ENCODE results near the gene KRTAP1-1. TPM values are rescaled to one million over a fixed set of nuclear protein-coding genes. Genes with fewer than 3 reads are reported as not detected.

The KRTAP1-1 gene
- total and polyA plus RNA-seq, 12 donors: not detected

DNA sequence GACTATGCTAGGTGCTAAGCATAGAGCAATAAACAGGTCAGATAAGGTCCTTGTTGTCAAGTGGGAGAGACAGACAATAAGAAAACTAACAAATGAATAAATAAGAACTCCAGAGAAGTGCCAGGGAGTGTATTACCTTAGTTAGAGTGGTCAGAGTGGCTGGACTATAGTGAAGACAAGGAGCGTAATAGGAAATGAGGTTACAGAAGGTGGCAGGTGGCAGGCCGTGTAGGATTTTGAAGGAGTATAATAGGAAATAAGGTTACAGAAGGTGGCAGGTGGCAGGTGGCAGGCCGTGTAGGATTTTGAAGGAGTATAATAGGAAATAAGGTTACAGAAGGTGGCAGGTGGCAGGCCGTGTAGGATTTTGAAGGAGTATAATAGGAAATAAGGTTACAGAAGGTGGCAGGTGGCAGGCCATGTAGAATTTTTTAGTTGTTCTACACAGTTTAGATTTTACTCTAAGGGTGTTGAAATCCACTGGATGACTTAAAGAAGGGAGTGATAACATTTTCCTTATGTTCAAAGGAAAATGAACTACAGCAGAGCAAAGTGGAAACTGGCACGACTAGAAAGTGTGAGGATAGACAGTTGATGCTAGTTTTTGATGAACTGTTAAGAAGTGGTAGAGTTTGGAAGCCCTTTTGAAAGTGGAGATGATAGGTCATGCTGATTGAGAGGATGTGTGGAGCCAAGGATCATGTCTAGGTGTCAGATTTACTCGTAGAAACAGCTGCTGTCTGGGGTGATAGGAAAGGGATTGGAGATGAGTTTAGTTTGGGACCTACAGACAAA, 28.7 kb downstream of the KRTAP1-1 start:
- no peak overlapping the region for H3K4me3 ChIP-seq
- no peak for DNase-seq
- no peak overlapping the region for H3K27ac ChIP-seq
- intact Hi-C loops (cut with DNase I): no loop called here
- no peak for ATAC-seq
- TF ChIP-seq, protein P1, sequence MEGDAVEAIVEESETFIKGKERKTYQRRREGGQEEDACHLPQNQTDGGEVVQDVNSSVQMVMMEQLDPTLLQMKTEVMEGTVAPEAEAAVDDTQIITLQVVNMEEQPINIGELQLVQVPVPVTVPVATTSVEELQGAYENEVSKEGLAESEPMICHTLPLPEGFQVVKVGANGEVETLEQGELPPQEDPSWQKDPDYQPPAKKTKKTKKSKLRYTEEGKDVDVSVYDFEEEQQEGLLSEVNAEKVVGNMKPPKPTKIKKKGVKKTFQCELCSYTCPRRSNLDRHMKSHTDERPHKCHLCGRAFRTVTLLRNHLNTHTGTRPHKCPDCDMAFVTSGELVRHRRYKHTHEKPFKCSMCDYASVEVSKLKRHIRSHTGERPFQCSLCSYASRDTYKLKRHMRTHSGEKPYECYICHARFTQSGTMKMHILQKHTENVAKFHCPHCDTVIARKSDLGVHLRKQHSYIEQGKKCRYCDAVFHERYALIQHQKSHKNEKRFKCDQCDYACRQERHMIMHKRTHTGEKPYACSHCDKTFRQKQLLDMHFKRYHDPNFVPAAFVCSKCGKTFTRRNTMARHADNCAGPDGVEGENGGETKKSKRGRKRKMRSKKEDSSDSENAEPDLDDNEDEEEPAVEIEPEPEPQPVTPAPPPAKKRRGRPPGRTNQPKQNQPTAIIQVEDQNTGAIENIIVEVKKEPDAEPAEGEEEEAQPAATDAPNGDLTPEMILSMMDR (IDR thresholded peaks at IDR 0.05): no peak
- 67 to 69% methylated on average over 6 of the region's 6 CpGs for WGBS, 2 donors
- peaks cover 0 to 4% (median 0%) of the 10 kb centered on the region in 7 donors for H3K27me3 ChIP-seq
- no peaks in the 10 kb centered on the region for H3K9me3 ChIP-seq
- H3K36me3 ChIP-seq: no peaks in the 10 kb centered on the region
- H3K4me1 ChIP-seq: peaks cover 0 to 5% (median 0%) of the 10 kb centered on the region in 9 donors

DNA sequence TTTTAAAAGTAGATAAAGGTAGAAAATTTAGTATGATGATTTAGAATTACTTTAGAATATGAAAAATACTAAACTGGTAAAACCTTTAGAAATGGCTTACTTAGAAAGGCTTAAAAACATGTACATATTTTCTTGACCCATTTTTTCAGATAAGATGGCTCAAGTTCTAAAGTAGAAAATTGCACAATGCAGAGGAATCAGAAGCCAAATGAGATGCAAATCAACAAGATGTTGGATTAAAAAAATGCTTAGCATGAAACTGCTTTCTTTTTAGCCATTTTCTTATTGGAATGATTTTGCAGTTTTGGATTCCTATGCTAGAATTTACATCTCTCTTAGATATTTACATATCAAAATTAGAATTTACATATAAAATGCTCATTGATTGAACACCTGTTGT, 30.8 kb downstream of the KRTAP1-1 start:
- no peaks in the 10 kb centered on the region for H3K36me3 ChIP-seq
- no peak for ATAC-seq
- H3K9me3 ChIP-seq: no peaks in the 10 kb centered on the region
- H3K4me3 ChIP-seq: no peak overlapping the region
- peaks cover 0 to 4% (median 0%) of the 10 kb centered on the region in 7 donors for H3K27me3 ChIP-seq
- H3K4me1 ChIP-seq: peaks cover 0 to 5% (median 0%) of the 10 kb centered on the region in 9 donors
- intact Hi-C loops (cut with DNase I): no loop called here
- TF ChIP-seq, protein P1 (IDR thresholded peaks at IDR 0.05): no peak
- H3K27ac ChIP-seq: no peak overlapping the region
- no peak for DNase-seq

DNA sequence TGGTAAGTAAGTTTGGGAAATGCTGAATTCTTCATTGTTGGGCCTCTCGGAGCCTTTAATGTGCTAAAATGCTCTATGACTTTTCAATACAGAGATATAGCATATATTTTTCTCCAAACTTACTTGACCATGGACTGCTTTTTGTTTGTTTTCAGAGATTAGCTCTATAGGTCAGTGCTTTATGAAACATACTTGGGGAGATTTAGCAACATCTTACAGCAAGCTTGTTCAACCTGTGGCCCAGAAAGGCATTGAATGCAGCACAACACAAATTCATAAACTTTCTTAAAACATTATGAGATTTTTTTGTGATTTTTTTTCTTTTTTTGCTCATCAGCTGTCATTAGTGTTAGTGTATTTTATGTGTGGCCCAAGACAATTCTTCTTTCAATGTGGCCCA, 31.3 kb downstream of the KRTAP1-1 start:
- Histone ChIP-seq H3K27ac (no peak overlapping the region), H3K4me3 (no peak overlapping the region), H3K9me3 (no peaks in the 10 kb centered on the region), H3K27me3 (peaks cover 0 to 3% (median 0%) of the 10 kb centered on the region in 7 donors), H3K4me1 (peaks cover 0 to 5% (median 0%) of the 10 kb centered on the region in 9 donors), H3K36me3 (no peaks in the 10 kb centered on the region)
- TF ChIP-seq, protein P1 (IDR thresholded peaks at IDR 0.05): no peak
- ATAC-seq (no peak), DNase-seq (no peak)
- 81 to 85% methylated on average over 1 of the region's 1 CpG for WGBS, 2 donors
- intact Hi-C loops (cut with DNase I): no loop called here

DNA sequence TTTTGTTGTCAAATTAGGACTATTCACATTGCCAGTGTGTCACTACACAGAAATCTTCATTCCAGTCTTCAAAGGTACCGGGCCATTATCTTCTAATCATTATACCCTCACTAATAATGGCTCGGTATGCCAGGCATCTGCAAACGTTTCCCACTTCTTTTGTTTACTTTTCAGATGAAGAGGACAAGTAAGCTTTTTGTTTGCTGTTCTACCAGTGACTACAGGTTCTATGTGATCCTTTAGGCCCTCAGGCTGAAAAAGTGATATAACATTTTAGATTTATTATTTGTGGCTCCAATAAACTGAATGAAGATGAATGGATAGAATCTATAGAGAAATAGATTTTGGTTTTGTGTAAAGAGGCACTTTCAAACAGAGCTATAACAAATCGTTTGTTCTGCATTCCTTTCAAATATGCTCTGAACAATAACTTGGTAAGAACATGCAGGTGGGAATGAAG, 31.9 kb downstream of the KRTAP1-1 start:
- TF ChIP-seq, protein P1 (IDR thresholded peaks at IDR 0.05): no peak
- Histone ChIP-seq H3K4me3 (no peak overlapping the region), H3K27me3 (peaks cover 0 to 3% (median 0%) of the 10 kb centered on the region in 7 donors), H3K4me1 (peaks cover 0 to 5% (median 0%) of the 10 kb centered on the region in 9 donors), H3K9me3 (no peaks in the 10 kb centered on the region), H3K27ac (no peak overlapping the region), H3K36me3 (no peaks in the 10 kb centered on the region)
- intact Hi-C loops (cut with DNase I): no loop called here
- 44 to 46% methylated on average over 4 of the region's 4 CpGs for WGBS, 2 donors
- ATAC-seq (no peak), DNase-seq (no peak)

Data from heart right ventricle (tissue), 16 donors.